ENCODE results near the gene USP37. TPM values are rescaled to one million over a fixed set of nuclear protein-coding genes. Genes with fewer than 3 reads are reported as not detected.

Gene USP37
- total and polyA plus RNA-seq, 11 donors, result 1.8 to 10.3 (median 5.8) TPM

- WGBS, 4 donors, result 57 to 67% (median 60%) methylated on average over 3 of the region's 3 CpGs
- no peak for TF ChIP-seq CTCF (IDR thresholded peaks at IDR 0.05)
- TF ChIP-seq POLR2A (IDR thresholded peaks at IDR 0.05), result no peak
- intact Hi-C loops (cut with DNase I), result no loop called here
- peaks cover 0 to 52% (median 38%) of the 10 kb centered on the region in 9 donors for H3K36me3 ChIP-seq
- H3K4me1 ChIP-seq, result no peaks in the 10 kb centered on the region
- DNase-seq (no peak), ATAC-seq (no peak)
- no peak overlapping the region for H3K27ac ChIP-seq
- H3K9me3 ChIP-seq, result no peaks in the 10 kb centered on the region
- H3K27me3 ChIP-seq, result no peaks in the 10 kb centered on the region
- H3K4me3 ChIP-seq, result no peak overlapping the region
These were observed 119.2 kb downstream of the USP37 start for GRCh38 chr2:218448934-218449333.

GRCh38 chr2:218447072-218447471, 121.1 kb downstream of the USP37 start:
- peaks cover 0 to 37% (median 24%) of the 10 kb centered on the region in 9 donors for H3K36me3 ChIP-seq

GRCh38 chr2:218446547-218446946, 121.6 kb downstream of the USP37 start:
- intact Hi-C loops (cut with DNase I), result no loop called here
- no peak for DNase-seq
- H3K27ac ChIP-seq, result no peak overlapping the region
- ATAC-seq, result no peak
- WGBS, 4 donors, result 95 to 99% (median 96%) methylated on average over 6 of the region's 6 CpGs
- H3K4me1 ChIP-seq, result no peaks in the 10 kb centered on the region
- H3K36me3 ChIP-seq, result peaks cover 0 to 31% (median 23%) of the 10 kb centered on the region in 9 donors
- TF ChIP-seq POLR2A (IDR thresholded peaks at IDR 0.05) (no peak), CTCF (IDR thresholded peaks at IDR 0.05) (no peak)
- H3K27me3 ChIP-seq, result no peaks in the 10 kb centered on the region
- H3K4me3 ChIP-seq, result no peak overlapping the region
- H3K9me3 ChIP-seq, result no peaks in the 10 kb centered on the region

More at GRCh38 chr2:218447072-218447471, 121.1 kb downstream of the USP37 start:
- no peaks in the 10 kb centered on the region for H3K4me1 ChIP-seq
- no peaks in the 10 kb centered on the region for H3K9me3 ChIP-seq
- H3K4me3 ChIP-seq, result no peak overlapping the region
- no peak overlapping the region for H3K27ac ChIP-seq
- H3K27me3 ChIP-seq, result no peaks in the 10 kb centered on the region
- ATAC-seq, result no peak
- intact Hi-C loops (cut with DNase I), result no loop called here
- no peak for TF ChIP-seq POLR2A (IDR thresholded peaks at IDR 0.05)
- TF ChIP-seq CTCF (IDR thresholded peaks at IDR 0.05), result no peak
- 97 to 100% (median 100%) methylated on average over 2 of the region's 2 CpGs for WGBS, 4 donors
- no peak for DNase-seq

GRCh38 chr2:218445602-218446001, 122.5 kb downstream of the USP37 start:
- no peak overlapping the region for H3K4me3 ChIP-seq
- intact Hi-C loops (cut with DNase I), result no loop called here

More at GRCh38 chr2:218445602-218446001, 122.5 kb downstream of the USP37 start:
- Histone ChIP-seq H3K9me3 (no peaks in the 10 kb centered on the region), H3K27me3 (no peaks in the 10 kb centered on the region), H3K36me3 (peaks cover 0 to 31% (median 23%) of the 10 kb centered on the region in 9 donors), H3K4me1 (no peaks in the 10 kb centered on the region), H3K27ac (no peak overlapping the region)
- ATAC-seq (no peak), DNase-seq (no peak)
- TF ChIP-seq CTCF (IDR thresholded peaks at IDR 0.05), result no peak
- TF ChIP-seq POLR2A (IDR thresholded peaks at IDR 0.05), result no peak

Data from heart left ventricle (tissue), 16 donors.